Loucy (cell line): ENCODE results near the gene UBASH3A.

Experiments used
- H2AFZ ChIP-seq: fragments of 200-600 bp; sonication (generic); 2 replicates; pipeline ENCODE4 v1.6.0; 2016; ENCODE audit warnings: antibody characterized with exemption, mild to moderate bottlenecking, low read length, moderate library complexity
- H3F3A ChIP-seq: fragments of 200-600 bp; 2 replicates; pipeline ENCODE4 v1.6.0; 2016; ENCODE audit warnings: antibody characterized with exemption, low read depth, mild to moderate bottlenecking
- H3K27me3 ChIP-seq: fragments of 200-600 bp; sonication (generic); 2 replicates; pipeline ENCODE4 v1.6.1; 2014; ENCODE audit warnings: low read length, mild to moderate bottlenecking; ENCODE audit not compliant: insufficient read depth, poor library complexity, severe bottlenecking
- H3K36me3 ChIP-seq: fragments of 200-600 bp; sonication (generic); 2 replicates; pipeline ENCODE4 v1.6.1; 2016; ENCODE audit warnings: low read length; ENCODE audit not compliant: insufficient read depth
- H3K4me1 ChIP-seq: fragments of 200-600 bp; sonication (generic); 2 replicates; pipeline ENCODE4 v1.5.1; 2014; ENCODE audit warnings: low read length, mild to moderate bottlenecking; ENCODE audit not compliant: insufficient read depth, poor library complexity, severe bottlenecking
- H3K4me2 ChIP-seq: fragments of 200-600 bp; sonication (generic); 2 replicates; pipeline ENCODE4 v1.6.0; 2014; ENCODE audit warnings: antibody characterized with exemption, low read length, low read depth, mild to moderate bottlenecking; ENCODE audit not compliant: poor library complexity, severe bottlenecking
- H3K4me3 ChIP-seq: fragments of 200-600 bp; sonication (generic); 2 replicates; pipeline ENCODE4 v1.5.1; 2014; ENCODE audit warnings: low read length, mild to moderate bottlenecking, mixed read lengths; ENCODE audit not compliant: poor library complexity, severe bottlenecking
- H3K79me2 ChIP-seq: fragments of 200-600 bp; sonication (generic); 2 replicates; pipeline ENCODE4 v1.6.1; 2014; ENCODE audit warnings: low read length; ENCODE audit not compliant: insufficient read depth
- H3K9ac ChIP-seq: fragments of 200-600 bp; sonication (generic); 2 replicates; pipeline ENCODE4 v1.6.0; 2014; ENCODE audit warnings: mild to moderate bottlenecking, low read depth, low read length, moderate library complexity; ENCODE audit not compliant: poor library complexity, severe bottlenecking
- H3K9me2 ChIP-seq: fragments of 200-600 bp; sonication (generic); replicated peaks from 2 replicates; pipeline ENCODE4 v1.6.1; 2016; ENCODE audit warnings: low read depth, low read length, mixed read lengths
- H3K9me3 ChIP-seq: fragments of 200-600 bp; sonication (generic); 2 replicates; pipeline ENCODE4 v1.6.1; 2014; ENCODE audit warnings: mild to moderate bottlenecking, antibody characterized with exemption, low read length, low read depth; ENCODE audit not compliant: insufficient read depth
- H4K20me1 ChIP-seq: fragments of 200-600 bp; sonication (generic); 2 replicates; pipeline ENCODE4 v1.6.0; 2014; ENCODE audit warnings: antibody characterized with exemption, low read length, mild to moderate bottlenecking; ENCODE audit not compliant: insufficient read depth, poor library complexity, severe bottlenecking
- CTCF ChIP-seq: fragments of 200-600 bp; sonication (generic); conservative IDR thresholded peaks from 2 replicates; pipeline ENCODE4 v1.5.1; 2014; ENCODE audit warnings: mild to moderate bottlenecking, antibody characterized with exemption, low read length
- EZH2phosphoT487 ChIP-seq: fragments of 200-600 bp; IDR thresholded peaks from 2 replicates; pipeline ENCODE4 v1.6.1; 2018; ENCODE audit warnings: antibody characterized with exemption, mild to moderate bottlenecking, moderate library complexity, borderline replicate concordance

Gene UBASH3A

GRCh38 chr21:42375506-42375905 lies 28.2 kb upstream of the UBASH3A start:
- Histone ChIP-seq H3K79me2 (no peaks in the 10 kb centered on the region), H3K36me3 (no peaks in the 10 kb centered on the region), H3K9me3 (no peaks in the 10 kb centered on the region), H3K9me2 (no peaks in the 10 kb centered on the region), H3K4me1 (peaks cover 7% of the 10 kb centered on the region), H2AFZ (no peak overlapping the region), H3K27me3 (no peaks in the 10 kb centered on the region), H3K4me3 (no peak overlapping the region), H4K20me1 (no peaks in the 10 kb centered on the region), H3F3A (no peaks in the 10 kb centered on the region), H3K4me2 (no peak overlapping the region), H3K9ac (no peak overlapping the region)
- TF ChIP-seq EZH2phosphoT487 (no peak), CTCF (no peak)

GRCh38 chr21:42375966-42376337 lies 27.8 kb upstream of the UBASH3A start:
- Histone ChIP-seq H3K27me3 (no peaks in the 10 kb centered on the region), H3K9me2 (no peaks in the 10 kb centered on the region), H3K9ac (no peak overlapping the region), H3K36me3 (no peaks in the 10 kb centered on the region), H3K4me1 (peaks cover 6% of the 10 kb centered on the region), H3K79me2 (no peaks in the 10 kb centered on the region), H4K20me1 (no peaks in the 10 kb centered on the region), H3F3A (no peaks in the 10 kb centered on the region), H2AFZ (no peak overlapping the region), H3K9me3 (no peaks in the 10 kb centered on the region), H3K4me2 (no peak overlapping the region), H3K4me3 (no peak overlapping the region)
- no peak for TF ChIP-seq CTCF
- no peak for TF ChIP-seq EZH2phosphoT487

GRCh38 chr21:42376338-42376982 lies 27.2 kb upstream of the UBASH3A start:
- H3K9me2 ChIP-seq: no peaks in the 10 kb centered on the region
- no peaks in the 10 kb centered on the region for H3K36me3 ChIP-seq
- H3K79me2 ChIP-seq: no peaks in the 10 kb centered on the region
- no peak overlapping the region for H2AFZ ChIP-seq
- H3K27me3 ChIP-seq: no peaks in the 10 kb centered on the region
- no peaks in the 10 kb centered on the region for H3K9me3 ChIP-seq
- H3F3A ChIP-seq: no peaks in the 10 kb centered on the region
- H3K4me1 ChIP-seq: peaks cover 6% of the 10 kb centered on the region
- H3K9ac ChIP-seq: no peak overlapping the region
- no peak overlapping the region for H3K4me2 ChIP-seq
- no peak overlapping the region for H3K4me3 ChIP-seq
- no peak for TF ChIP-seq CTCF
- TF ChIP-seq EZH2phosphoT487: no peak
- no peaks in the 10 kb centered on the region for H4K20me1 ChIP-seq
